Dermis blood vessel endothelial cell (primary cell): ENCODE data around the gene UBE2H. TPM values are rescaled to one million over a fixed set of nuclear protein-coding genes. Genes with fewer than 3 reads are reported as not detected.

Experiments used
- DNase-seq: peaks from one replicate; pipeline ENCODE4 v3.0.0; 2010
- total RNA-seq: library from RNA; depleted of rRNA; stranded (reverse); fragments of >200 nt; gene quantifications from 2 replicates; pipeline ENCODE4 v1.2.3, GENCODE V29; 2014

UBE2H gene
- total RNA-seq, 1 donor from 2014 or later = 71.5 TPM

GRCh38 chr7:129950191-129950932, 2.4 kb downstream of the UBE2H start:
- peak; percentile 57 for DNase-seq

- peak; percentile 80 for DNase-seq
Observed at GRCh38 chr7:129949292-129950133, 3.2 kb downstream of the UBE2H start.

- peak; percentile 95 for DNase-seq
Observed at GRCh38 chr7:129948877-129949291, 3.9 kb downstream of the UBE2H start.

- DNase-seq = no peak
Observed at GRCh38 chr7:129948338-129948737, 4.4 kb downstream of the UBE2H start.

- no peak for DNase-seq
Observed at GRCh38 chr7:129947701-129948100, 5.1 kb downstream of the UBE2H start.

GRCh38 chr7:129947049-129947448, 5.7 kb downstream of the UBE2H start:
- no peak for DNase-seq

GRCh38 chr7:129946282-129946681, 6.5 kb downstream of the UBE2H start:
- no peak for DNase-seq

- no peak for DNase-seq
Observed at GRCh38 chr7:129943352-129943751, 9.4 kb downstream of the UBE2H start.

GRCh38 chr7:129940329-129940728, 12.4 kb downstream of the UBE2H start:
- no peak for DNase-seq

GRCh38 chr7:129939881-129940280, 12.9 kb downstream of the UBE2H start:
- DNase-seq = no peak

GRCh38 chr7:129933627-129934026, 19.1 kb downstream of the UBE2H start:
- no peak for DNase-seq

GRCh38 chr7:129926618-129927017, 26.1 kb downstream of the UBE2H start:
- no peak for DNase-seq

GRCh38 chr7:129925416-129926002, 27.3 kb downstream of the UBE2H start:
- no peak for DNase-seq

GRCh38 chr7:129924602-129925001, 28.2 kb downstream of the UBE2H start:
- DNase-seq = no peak

- peak; percentile 78 for DNase-seq
Observed at GRCh38 chr7:129923709-129924108, 29.1 kb downstream of the UBE2H start.

- no peak for DNase-seq
Observed at GRCh38 chr7:129919492-129919891, 33.3 kb downstream of the UBE2H start.

- peak; percentile 56 for DNase-seq
Observed at GRCh38 chr7:129918922-129919321, 33.8 kb downstream of the UBE2H start.

GRCh38 chr7:129917934-129918333, 34.8 kb downstream of the UBE2H start:
- DNase-seq = no peak

- no peak for DNase-seq
Observed at GRCh38 chr7:129914536-129915272, 38.1 kb downstream of the UBE2H start.

GRCh38 chr7:129913428-129913827, 39.3 kb downstream of the UBE2H start:
- DNase-seq = no peak

- no peak for DNase-seq
Observed at GRCh38 chr7:129911790-129912189, 41.0 kb downstream of the UBE2H start.

GRCh38 chr7:129909669-129910068, 43.1 kb downstream of the UBE2H start:
- no peak for DNase-seq

GRCh38 chr7:129908181-129908580, 44.6 kb downstream of the UBE2H start:
- DNase-seq = no peak
